DMS79 (cell line): ENCODE data around the gene RTEL1.
"Not testable (repeated sequence)": the region's sequence is repeated elsewhere in the genome, so short reads cannot be mapped to it uniquely, and the experiment has no call there.

Experiments used
- DNase-seq: peaks from one replicate; lab custom pipeline; 2025; lab: John Stamatoyannopoulos, UW

Gene RTEL1

GRCh38 chr20:63628246-63628975 is 29.7 kb upstream of the RTEL1 start:
- DNase-seq = peak; percentile 79

GRCh38 chr20:63630956-63631355 is 27.2 kb upstream of the RTEL1 start:
- not testable (repeated sequence) for DNase-seq

- not testable (repeated sequence) for DNase-seq
Measured at GRCh38 chr20:63631426-63631825, 26.7 kb upstream of the RTEL1 start.

- no peak for DNase-seq
Measured at GRCh38 chr20:63633732-63634131, 24.4 kb upstream of the RTEL1 start.

- no peak for DNase-seq
Measured at GRCh38 chr20:63635431-63636141, 22.5 kb upstream of the RTEL1 start.

- no peak for DNase-seq
Measured at GRCh38 chr20:63636752-63637628, 21.1 kb upstream of the RTEL1 start.

GRCh38 chr20:63639093-63639975 is 18.8 kb upstream of the RTEL1 start:
- no peak for DNase-seq

GRCh38 chr20:63640086-63640485 is 18.0 kb upstream of the RTEL1 start:
- no peak for DNase-seq

DNA sequence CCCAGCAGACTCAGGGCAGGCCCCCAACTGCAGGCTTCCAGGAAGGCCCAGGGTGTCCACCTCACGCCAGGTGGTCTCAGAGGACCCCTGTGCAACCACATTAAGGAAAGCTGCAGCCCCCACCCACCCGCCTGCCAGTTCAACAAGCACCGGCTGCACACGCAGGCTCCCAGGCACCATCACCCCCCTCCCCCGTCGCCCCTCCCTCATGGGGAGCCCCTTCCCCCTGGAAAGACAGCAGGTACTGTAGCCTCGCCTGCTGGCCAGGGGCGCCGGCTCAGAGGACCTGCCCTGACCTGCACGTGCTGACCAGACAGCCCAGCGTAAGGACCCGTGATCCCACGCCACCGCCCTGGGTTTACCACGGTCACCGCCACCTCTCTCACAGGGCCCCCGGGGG is 17.4 kb upstream of the RTEL1 start:
- DNase-seq = not testable (repeated sequence)

DNA sequence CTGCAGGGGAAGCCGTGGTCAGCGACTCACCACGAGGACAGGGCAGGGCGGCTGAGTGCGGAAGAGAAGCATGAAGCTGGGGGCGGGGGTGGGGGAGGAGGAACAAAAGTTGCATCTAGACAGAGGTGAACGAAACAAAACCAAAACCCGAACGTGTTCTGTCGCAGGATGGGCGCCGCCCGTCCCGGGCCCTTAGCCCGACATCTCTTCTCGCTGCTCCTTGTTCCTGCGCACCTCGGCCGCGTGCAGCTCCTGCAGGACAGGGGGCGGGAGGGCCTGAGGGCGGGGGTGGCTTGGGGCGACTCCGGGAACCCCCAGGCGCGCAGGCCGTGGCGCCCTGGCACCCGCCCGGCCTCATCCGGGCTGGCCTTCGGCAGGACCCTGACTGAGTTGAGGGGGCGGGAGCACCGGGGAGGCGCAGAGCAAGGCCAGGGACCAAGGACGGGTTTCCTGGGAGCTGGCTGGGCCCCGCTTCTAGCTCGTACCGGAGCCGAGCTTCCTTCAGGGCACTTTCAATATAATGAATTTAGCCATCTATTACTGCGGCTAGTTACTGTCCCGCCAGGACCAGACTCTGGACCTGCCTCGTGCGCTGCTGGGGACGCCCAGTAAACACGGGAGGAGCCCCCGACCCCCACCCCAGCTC is 16.8 kb upstream of the RTEL1 start:
- no peak for DNase-seq

DNA sequence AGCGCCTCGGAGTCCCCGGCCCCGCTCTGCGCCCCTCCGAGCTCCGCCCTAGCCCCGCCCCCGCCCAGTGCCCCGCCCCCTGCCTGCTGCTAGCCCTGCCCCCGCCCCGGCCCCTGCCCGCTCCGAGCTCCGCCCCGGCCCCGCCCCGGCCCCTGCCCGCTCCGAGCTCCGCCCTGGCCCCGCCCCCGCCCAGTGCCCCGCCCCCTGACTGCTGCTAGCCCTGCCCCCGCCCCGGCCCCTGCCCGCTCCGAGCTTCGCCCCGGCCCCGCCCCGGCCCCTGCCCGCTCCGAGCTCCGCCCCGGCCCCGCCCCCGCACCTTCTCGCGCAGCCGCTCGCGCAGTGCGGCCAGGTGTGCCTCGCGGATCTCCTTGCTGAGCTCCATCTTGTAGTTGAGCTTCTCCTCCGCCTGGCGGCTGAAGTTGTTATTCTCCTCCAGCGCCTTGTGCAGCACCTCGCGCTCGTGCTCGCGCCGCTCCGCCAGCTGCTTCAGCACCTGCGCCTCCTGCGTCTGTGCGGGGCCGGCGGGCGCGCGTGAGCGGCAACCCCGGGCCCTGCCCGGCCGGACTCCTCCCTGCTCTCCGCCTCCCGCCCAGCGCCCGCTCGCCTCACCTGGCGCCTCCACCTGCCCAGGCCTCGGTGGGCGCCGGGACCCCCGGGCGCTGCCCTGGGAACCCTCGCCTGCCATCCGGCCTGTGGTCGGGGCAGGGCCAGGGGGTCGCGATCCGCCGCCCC is 16.2 kb upstream of the RTEL1 start:
- peak; percentile 45 for DNase-seq

DNA sequence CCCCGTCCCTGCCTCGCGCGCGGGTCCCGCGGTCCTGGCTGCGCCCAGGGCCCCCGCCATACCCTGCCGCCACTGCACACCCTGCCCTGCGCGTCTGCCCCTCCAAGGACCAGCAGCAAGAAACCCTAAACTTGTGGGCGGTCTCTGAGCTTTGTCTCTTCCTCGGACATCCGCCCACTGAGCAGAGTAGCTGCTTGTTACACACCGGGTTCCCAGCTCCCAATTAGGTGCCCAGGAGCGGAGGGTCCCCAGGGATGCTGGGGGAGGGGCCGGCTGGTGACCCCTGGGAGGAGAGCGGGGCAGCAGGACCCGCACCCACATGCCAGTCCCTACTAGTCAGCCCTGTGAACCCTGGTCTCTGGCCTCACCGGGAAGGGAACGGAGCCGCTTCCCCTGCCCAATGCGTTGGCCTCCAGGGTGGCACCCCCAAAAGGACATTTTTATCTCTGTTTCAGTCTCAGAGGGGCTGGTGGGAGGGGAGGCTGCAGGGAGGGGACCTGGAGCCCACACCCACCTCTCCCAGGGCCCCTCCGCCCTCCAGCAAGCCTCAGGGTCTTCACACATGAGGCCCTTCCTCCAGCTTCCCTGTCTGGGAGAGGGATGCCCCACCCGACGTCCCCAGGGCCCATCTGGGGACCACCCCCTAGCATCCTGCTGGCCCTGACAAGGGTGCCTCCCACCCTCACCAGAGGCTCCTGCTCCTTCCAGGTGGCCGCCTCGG is 15.4 kb upstream of the RTEL1 start:
- no peak for DNase-seq

- DNase-seq = no peak
Measured at GRCh38 chr20:63643499-63643898, 14.6 kb upstream of the RTEL1 start.

GRCh38 chr20:63643946-63644345 is 14.2 kb upstream of the RTEL1 start:
- DNase-seq = no peak

DNA sequence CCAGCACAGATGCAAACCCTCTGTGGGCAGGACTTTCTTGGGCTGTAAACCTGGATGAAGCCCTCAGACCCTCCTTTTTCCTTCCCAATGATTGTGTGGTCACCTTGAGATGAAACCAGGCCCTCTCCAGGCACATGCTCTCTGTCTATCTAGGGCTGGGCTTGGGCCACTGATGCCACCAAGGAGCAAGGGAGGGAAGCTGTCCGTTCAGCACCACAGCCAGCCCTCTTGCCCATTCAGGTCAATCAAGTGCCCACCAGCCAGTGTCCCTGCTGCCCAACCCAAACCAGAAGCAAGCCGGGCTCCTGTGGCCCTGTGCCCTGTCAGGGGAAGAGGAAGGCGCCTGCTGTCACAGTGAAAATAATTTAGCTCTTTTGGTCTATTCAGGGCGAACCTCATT is 12.9 kb upstream of the RTEL1 start:
- no peak for DNase-seq

DNA sequence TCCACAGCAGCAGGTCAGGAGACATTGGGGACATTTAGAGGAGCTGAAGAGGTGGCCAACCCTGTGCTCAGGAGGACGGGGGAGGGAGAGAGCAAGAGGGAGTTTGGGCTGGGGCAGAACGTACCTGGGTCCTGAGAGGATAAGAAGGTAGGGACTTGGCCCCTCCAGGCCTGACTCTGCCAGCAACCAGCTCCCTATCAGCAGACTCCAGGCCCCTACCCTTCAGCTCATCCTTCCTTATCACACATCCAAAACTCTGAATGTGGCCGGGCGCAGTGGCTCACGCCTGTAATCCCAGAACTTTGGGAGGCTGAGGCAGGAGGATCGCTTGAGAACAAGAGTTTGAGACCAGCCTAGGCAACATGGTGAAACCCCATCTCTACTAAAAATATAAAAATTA is 9.9 kb upstream of the RTEL1 start:
- DNase-seq = no peak

DNA sequence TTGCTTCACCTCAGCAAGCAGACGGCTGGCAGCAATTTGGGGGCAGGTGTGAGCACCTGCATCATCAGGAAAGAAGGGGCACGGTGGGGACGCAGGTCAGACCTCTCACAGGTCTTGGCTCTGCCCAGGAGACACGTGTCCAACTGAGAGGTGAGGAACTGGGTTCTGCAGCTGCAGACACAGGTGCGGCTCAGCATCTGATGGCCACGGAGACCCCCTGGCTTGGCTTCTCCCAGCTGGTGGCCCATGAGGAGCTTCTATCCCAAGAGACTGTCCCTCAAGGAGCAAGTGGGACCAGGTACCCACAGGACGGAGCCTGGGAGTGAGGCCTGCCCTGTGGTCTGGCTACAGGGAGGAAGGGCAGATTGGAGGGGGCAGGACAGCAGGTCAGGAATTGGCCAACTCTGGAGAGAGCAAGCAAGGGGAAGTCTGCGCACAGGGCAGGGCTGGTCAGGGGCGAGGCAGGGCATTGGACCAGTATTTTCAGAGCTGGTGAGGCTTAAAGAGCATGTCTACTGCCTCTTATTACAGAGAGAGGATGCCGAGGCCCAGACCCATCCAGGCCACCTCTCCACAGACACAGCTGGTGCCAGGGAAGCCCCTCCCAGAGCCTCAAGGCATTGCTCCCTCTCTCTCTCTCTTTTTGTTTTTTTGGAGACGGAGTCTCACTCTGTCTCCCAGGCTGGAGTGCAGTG is 9.1 kb upstream of the RTEL1 start:
- DNase-seq = no peak

GRCh38 chr20:63650486-63650885 is 7.6 kb upstream of the RTEL1 start:
- DNase-seq = not testable (repeated sequence)

GRCh38 chr20:63651942-63652191 is 6.2 kb upstream of the RTEL1 start:
- DNase-seq = no peak
